HepG2 (cell line): Measurements from ENCODE around the gene ISY1.

Experiments
- HNRNPLL ChIP-seq: fragments of 200-400 bp; formaldehyde crosslinking; IDR thresholded peaks from 2 replicates; pipeline ENCODE4 v1.6.1; 2017; ENCODE audit warnings: mild to moderate bottlenecking, low read depth, low read length; ENCODE audit not compliant: poor library complexity, severe bottlenecking
- HOXA7 ChIP-seq: sonication (generic); formaldehyde crosslinking; IDR thresholded peaks from 2 replicates; pipeline ENCODE4 v1.8.1; 2022; ENCODE audit warnings: mild to moderate bottlenecking, missing genetic modification reagents, moderate library complexity
- NBN ChIP-seq: fragments of 450-650 bp; conservative IDR thresholded peaks from 2 replicates; pipeline ENCODE4 v1.6.1; 2017
- TF ChIP-seq, protein P1 (sequence below): IDR thresholded peaks from 2 replicates; pipeline ENCODE4 v1.6.1; 2012; ENCODE audit warnings: inconsistent platforms
- TF ChIP-seq, protein P2 (sequence below): sonication (generic); formaldehyde crosslinking; IDR thresholded peaks from 2 replicates; pipeline ENCODE4 v1.4.0; 2020; ENCODE audit warnings: missing genetic modification reagents
- TF ChIP-seq, protein P3 (sequence below): sonication (generic); formaldehyde crosslinking; IDR thresholded peaks from 2 replicates; pipeline ENCODE4 v1.5.0; 2020; ENCODE audit warnings: mild to moderate bottlenecking, missing genetic modification reagents, moderate library complexity

GRCh38 chr3:129116482-129116946 lies 44.3 kb downstream of the ISY1 start:
- TF ChIP-seq, protein P1, sequence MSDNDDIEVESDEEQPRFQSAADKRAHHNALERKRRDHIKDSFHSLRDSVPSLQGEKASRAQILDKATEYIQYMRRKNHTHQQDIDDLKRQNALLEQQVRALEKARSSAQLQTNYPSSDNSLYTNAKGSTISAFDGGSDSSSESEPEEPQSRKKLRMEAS: no peak
- TF ChIP-seq, protein P2, sequence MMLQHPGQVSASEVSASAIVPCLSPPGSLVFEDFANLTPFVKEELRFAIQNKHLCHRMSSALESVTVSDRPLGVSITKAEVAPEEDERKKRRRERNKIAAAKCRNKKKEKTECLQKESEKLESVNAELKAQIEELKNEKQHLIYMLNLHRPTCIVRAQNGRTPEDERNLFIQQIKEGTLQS (CRISPR knock-in tag): no peak
- TF ChIP-seq HOXA7: no peak
- TF ChIP-seq, protein P3, sequence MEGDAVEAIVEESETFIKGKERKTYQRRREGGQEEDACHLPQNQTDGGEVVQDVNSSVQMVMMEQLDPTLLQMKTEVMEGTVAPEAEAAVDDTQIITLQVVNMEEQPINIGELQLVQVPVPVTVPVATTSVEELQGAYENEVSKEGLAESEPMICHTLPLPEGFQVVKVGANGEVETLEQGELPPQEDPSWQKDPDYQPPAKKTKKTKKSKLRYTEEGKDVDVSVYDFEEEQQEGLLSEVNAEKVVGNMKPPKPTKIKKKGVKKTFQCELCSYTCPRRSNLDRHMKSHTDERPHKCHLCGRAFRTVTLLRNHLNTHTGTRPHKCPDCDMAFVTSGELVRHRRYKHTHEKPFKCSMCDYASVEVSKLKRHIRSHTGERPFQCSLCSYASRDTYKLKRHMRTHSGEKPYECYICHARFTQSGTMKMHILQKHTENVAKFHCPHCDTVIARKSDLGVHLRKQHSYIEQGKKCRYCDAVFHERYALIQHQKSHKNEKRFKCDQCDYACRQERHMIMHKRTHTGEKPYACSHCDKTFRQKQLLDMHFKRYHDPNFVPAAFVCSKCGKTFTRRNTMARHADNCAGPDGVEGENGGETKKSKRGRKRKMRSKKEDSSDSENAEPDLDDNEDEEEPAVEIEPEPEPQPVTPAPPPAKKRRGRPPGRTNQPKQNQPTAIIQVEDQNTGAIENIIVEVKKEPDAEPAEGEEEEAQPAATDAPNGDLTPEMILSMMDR (CRISPR knock-in tag): no peak; the same call in 1 of the 2 replicates
- TF ChIP-seq NBN: no peak
- TF ChIP-seq HNRNPLL: no peak
